NCI-H2081 treated with DMSO at 0.1 percent for 48 hours (cell line): ENCODE measurements around the gene UXT.

ENCODE experiments used
- DNase-seq: peaks from one replicate; lab custom pipeline; 2025; lab: John Stamatoyannopoulos, UW

The UXT gene

GRCh38 chrX:47649271-47649670 lies 9.7 kb downstream of the UXT start:
- DNase-seq: no peak

- DNase-seq: no peak
These were observed 10.6 kb downstream of the UXT start for GRCh38 chrX:47648376-47648775.

- DNase-seq: no peak
These were observed 12.3 kb downstream of the UXT start for GRCh38 chrX:47646636-47647035.

GRCh38 chrX:47645530-47645929 lies 13.4 kb downstream of the UXT start:
- DNase-seq: no peak

GRCh38 chrX:47644557-47645091 lies 14.4 kb downstream of the UXT start:
- no peak for DNase-seq

- DNase-seq: no peak
These were observed 15.1 kb downstream of the UXT start for GRCh38 chrX:47643926-47644325.

- no peak for DNase-seq
These were observed 20.2 kb downstream of the UXT start for GRCh38 chrX:47638816-47639215.

GRCh38 chrX:47637546-47638195 lies 21.3 kb downstream of the UXT start:
- DNase-seq: no peak

GRCh38 chrX:47634871-47635575 lies 24.0 kb downstream of the UXT start:
- DNase-seq: no peak

- DNase-seq: no peak
These were observed 25.0 kb downstream of the UXT start for GRCh38 chrX:47633689-47634590.

GRCh38 chrX:47632666-47633065 lies 26.3 kb downstream of the UXT start:
- no peak for DNase-seq

- no peak for DNase-seq
These were observed 27.3 kb downstream of the UXT start for GRCh38 chrX:47631676-47632075.

- no peak for DNase-seq
These were observed 29.4 kb downstream of the UXT start, which contains the start of gene CFP for GRCh38 chrX:47629419-47630200. TSS of gene CFP (minus strand) at chrX:47629930. CDS start at chrX:47629844, 86 bp downstream.

- DNase-seq: no peak
These were observed 30.0 kb downstream of the UXT start for GRCh38 chrX:47628982-47629381.

- DNase-seq: no peak
These were observed 33.6 kb downstream of the UXT start for GRCh38 chrX:47625365-47625764.

GRCh38 chrX:47623540-47624027 lies 35.4 kb downstream of the UXT start:
- peak; percentile 61 for DNase-seq

GRCh38 chrX:47621851-47622250 lies 37.1 kb downstream of the UXT start:
- DNase-seq: no peak

- no peak for DNase-seq
These were observed 38.7 kb downstream of the UXT start for GRCh38 chrX:47620303-47620685.

- DNase-seq: peak; percentile 30
These were observed 39.3 kb downstream of the UXT start, which contains the start of gene SYN1 for GRCh38 chrX:47619486-47620302. TSS of gene SYN1 (minus strand) at chrX:47619857. CDS start at chrX:47619728, 129 bp downstream.

GRCh38 chrX:47618923-47619485 lies 40.0 kb downstream of the UXT start:
- DNase-seq: no peak
